Measurements from ENCODE around the gene TM9SF3. TPM values are rescaled to one million over a fixed set of nuclear protein-coding genes. Genes with fewer than 3 reads are reported as not detected.

TM9SF3 gene
- total and polyA plus RNA-seq, 3 experiments from 2014 or later, result 89.7 to 103 (median 95.8) TPM

DNA sequence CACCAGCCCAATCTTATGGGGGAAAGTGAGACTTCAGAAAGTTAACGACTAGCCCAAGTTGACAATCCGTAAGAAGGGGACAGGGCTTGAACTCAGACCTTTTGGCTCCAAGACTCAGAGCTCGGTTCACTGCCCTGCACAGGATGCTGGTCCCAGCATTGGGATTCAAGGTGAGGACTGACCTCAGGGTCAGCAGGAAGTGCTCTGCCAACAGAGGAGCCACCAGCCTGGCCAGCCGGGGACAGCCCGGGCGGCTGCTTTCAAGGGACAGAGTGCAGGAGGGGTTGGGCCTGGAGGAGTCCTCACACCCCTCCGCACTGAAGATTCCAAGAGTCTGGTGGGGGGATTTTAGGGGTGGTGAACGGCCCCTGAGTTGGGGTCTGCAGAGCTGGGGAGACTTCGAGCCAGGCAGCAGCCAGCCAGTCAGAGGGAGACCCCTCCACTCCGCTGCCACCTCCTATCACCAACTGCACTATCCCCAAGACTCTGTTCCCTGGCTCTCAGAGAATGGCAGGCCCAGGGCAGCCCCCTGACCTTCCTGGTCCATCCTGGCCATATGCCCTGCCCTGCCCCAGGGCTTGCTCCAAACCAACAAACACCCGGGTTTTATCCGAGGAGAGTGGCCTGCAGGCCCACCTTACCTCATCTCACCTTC lies 92.8 kb downstream of the TM9SF3 start:
- Mint-ChIP-seq H3K9me3 (no peaks in the 10 kb centered on the region), H3K27me3 (peaks cover 14 to 47% of the 10 kb centered on the region in 2 donors), H3K4me1 (no peaks in the 10 kb centered on the region), H3K27ac (no peak overlapping the region), H3K36me3 (peaks cover 0 to 3% (median 0%) of the 10 kb centered on the region in 3 donors), H3K4me3 (no peak overlapping the region)
- no peaks in the 10 kb centered on the region for H3K36me3 ChIP-seq (ENCODE audit: insufficient read depth, low read length)
- H3K27ac ChIP-seq (ENCODE audit: low read depth, low read length), result no peak overlapping the region
- ChIA-PET POLR2A (no interaction called here), CTCF (no interaction called here)
- no peak for DNase-seq
- peaks cover 4% of the 10 kb centered on the region for H3K27me3 ChIP-seq (ENCODE audit: insufficient read depth, low read length, poor library complexity, severe bottlenecking)
- no peaks in the 10 kb centered on the region for H3K4me1 ChIP-seq (ENCODE audit: insufficient read depth, low read length)
- no peaks in the 10 kb centered on the region for H3K9me3 ChIP-seq (ENCODE audit: low read length)
- H3K4me3 ChIP-seq (ENCODE audit: low read length), result no peak overlapping the region

DNA sequence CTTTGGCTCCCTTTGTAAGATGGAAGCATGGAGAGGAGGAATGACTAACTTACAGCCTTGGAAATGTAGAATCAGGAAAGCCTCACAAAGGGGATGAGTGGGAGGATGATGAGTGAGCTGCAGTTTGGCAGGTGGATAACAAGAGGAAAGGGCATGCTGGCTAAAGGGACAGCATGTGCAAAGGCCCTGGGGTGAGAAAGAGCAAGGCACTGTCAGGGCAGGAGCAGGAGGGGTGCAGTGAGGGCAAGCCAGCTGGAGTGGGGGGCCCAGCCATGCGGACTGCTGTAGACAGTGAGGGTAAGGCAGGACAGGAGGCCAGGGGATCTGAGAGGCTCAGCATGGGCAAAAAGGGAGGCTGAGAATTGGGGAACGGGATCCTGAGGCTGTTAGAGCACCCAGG lies 93.6 kb downstream of the TM9SF3 start:
- Mint-ChIP-seq H3K4me1 (no peaks in the 10 kb centered on the region), H3K27ac (no peak overlapping the region), H3K27me3 (peaks cover 16 to 50% of the 10 kb centered on the region in 2 donors), H3K9me3 (no peaks in the 10 kb centered on the region), H3K4me3 (no peak overlapping the region), H3K36me3 (peaks cover 0 to 3% (median 0%) of the 10 kb centered on the region in 3 donors)
- Histone ChIP-seq H3K4me3 (ENCODE audit: low read length) (no peak overlapping the region), H3K36me3 (ENCODE audit: insufficient read depth, low read length) (no peaks in the 10 kb centered on the region), H3K27ac (ENCODE audit: low read depth, low read length) (no peak overlapping the region), H3K4me1 (ENCODE audit: insufficient read depth, low read length) (no peaks in the 10 kb centered on the region), H3K27me3 (ENCODE audit: insufficient read depth, low read length, poor library complexity, severe bottlenecking) (peaks cover 4% of the 10 kb centered on the region), H3K9me3 (ENCODE audit: low read length) (no peaks in the 10 kb centered on the region)
- DNase-seq, result no peak
- ChIA-PET POLR2A (no interaction called here), CTCF (no interaction called here)

DNA sequence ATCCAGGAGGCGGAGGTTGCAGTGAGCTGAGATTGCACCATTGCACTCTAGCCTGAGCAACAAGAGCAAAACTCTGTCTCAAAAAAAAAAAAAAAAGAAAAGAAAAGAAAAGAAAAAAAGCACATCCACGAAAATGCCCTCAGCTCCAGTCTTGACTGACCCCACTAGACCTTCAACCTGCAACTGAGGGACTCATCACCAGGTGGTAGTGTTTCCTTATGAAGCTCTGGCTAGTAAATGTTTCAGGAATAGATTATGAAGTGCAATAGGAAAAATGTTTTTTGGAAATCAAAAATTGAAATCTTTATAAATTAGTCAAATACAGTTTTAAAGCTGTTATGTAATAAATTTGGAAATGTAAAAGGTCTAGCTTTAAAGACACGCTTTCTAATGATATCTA lies 95.5 kb downstream of the TM9SF3 start:
- H3K27me3 ChIP-seq (ENCODE audit: insufficient read depth, low read length, poor library complexity, severe bottlenecking), result peaks cover 4% of the 10 kb centered on the region
- POLR2A ChIA-PET, result no interaction called here
- no peaks in the 10 kb centered on the region for H3K36me3 ChIP-seq (ENCODE audit: insufficient read depth, low read length)
- Mint-ChIP-seq H3K27me3 (peaks cover 12 to 46% of the 10 kb centered on the region in 2 donors), H3K4me3 (no peak overlapping the region), H3K36me3 (peaks cover 0 to 3% (median 0%) of the 10 kb centered on the region in 3 donors), H3K9me3 (no peaks in the 10 kb centered on the region), H3K27ac (no peak overlapping the region), H3K4me1 (no peaks in the 10 kb centered on the region)
- DNase-seq, result no peak
- CTCF ChIA-PET, result no interaction called here
- no peak overlapping the region for H3K27ac ChIP-seq (ENCODE audit: low read depth, low read length)
- no peak overlapping the region for H3K4me3 ChIP-seq (ENCODE audit: low read length)
- no peaks in the 10 kb centered on the region for H3K9me3 ChIP-seq (ENCODE audit: low read length)
- no peaks in the 10 kb centered on the region for H3K4me1 ChIP-seq (ENCODE audit: insufficient read depth, low read length)

DNA sequence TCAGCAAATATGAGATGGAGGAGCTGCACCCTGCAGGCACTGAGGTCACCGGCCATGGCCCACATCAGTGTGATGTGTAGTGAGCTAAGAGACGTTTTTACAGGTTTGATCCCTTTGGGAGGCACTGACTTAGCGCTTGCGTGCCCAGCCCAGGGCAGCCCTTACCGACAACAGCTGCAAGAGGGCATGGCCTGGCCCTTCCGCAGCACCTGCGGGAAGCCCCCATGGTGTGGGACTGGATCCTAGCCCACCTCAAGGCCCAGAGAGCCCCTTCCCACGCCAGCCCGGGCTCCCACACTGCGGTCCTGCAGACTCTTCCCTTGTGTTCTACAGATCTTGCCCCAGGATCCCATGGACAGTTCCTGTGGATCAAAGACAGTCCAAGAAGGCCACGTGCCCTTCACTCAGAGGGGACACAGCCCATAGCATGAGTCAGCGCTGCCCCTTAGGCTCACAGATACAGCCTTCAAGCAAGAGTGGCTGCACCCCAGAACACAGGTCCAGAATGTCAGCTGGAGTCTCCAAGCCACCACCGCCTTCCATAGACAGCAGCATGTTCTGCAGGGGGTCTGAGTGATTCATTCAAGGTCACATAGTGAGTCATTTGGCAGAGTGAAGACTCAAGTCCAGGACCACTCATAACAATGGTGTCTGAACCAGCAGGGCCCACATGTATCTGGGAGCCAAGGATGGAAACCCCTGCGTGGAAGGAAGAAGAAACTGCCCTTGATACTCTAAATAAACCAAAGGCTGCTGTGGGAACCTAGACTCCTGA lies 98.5 kb downstream of the TM9SF3 start:
- Mint-ChIP-seq H3K27ac (peak overlapping the region in 1 of 8 donors; percentile 24), H3K9me3 (no peaks in the 10 kb centered on the region), H3K4me1 (no peaks in the 10 kb centered on the region), H3K27me3 (peaks cover 10 to 40% of the 10 kb centered on the region in 2 donors), H3K36me3 (no peaks in the 10 kb centered on the region), H3K4me3 (no peak overlapping the region)
- no peaks in the 10 kb centered on the region for H3K36me3 ChIP-seq (ENCODE audit: insufficient read depth, low read length)
- no peaks in the 10 kb centered on the region for H3K9me3 ChIP-seq (ENCODE audit: low read length)
- DNase-seq, result no peak
- ChIA-PET CTCF (no interaction called here), POLR2A (no interaction called here)
- H3K27me3 ChIP-seq (ENCODE audit: insufficient read depth, low read length, poor library complexity, severe bottlenecking), result peaks cover 4% of the 10 kb centered on the region
- H3K4me1 ChIP-seq (ENCODE audit: insufficient read depth, low read length), result no peaks in the 10 kb centered on the region
- no peak overlapping the region for H3K4me3 ChIP-seq (ENCODE audit: low read length)
- no peak overlapping the region for H3K27ac ChIP-seq (ENCODE audit: low read depth, low read length)

DNA sequence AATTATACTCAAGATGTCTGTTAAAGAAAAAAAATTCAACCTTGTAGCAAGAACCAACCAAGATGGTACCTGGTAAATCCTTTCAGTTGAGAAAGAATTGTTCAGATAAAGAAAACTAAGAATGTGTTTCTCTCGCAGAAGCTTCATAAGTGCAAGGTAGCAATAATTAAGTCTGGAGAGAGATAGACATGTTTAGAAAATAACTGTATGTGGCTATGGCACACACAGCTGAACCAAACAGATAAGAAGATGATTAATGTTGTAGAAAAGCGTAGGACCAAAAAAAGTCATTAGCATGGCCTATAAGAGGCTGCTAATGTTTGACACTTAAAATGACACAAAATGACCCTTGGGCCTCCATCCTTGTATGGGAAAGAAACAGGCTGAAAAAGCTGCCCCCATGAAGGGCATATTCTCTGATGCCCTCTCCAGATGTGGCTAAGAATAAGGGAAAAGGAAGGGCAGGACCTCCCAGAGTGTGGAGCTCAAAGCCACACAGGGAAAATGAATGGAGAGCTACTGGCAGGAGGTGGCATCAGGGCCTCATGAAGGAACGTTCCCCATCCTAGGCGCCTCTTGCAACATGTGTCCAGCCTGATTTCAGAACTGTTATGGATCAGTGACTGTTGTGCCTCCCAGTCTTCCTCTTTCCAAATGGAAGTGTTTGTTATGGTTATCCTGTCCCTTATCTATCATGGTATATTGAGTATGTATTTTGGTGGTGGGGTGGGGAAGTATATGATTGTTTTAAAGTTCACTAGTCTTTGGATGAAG lies 103.8 kb downstream of the TM9SF3 start:
- Mint-ChIP-seq H3K9me3 (no peaks in the 10 kb centered on the region), H3K36me3 (no peaks in the 10 kb centered on the region), H3K27me3 (peaks cover 10 to 42% of the 10 kb centered on the region in 2 donors), H3K4me3 (no peak overlapping the region), H3K4me1 (no peaks in the 10 kb centered on the region), H3K27ac (no peak overlapping the region)
- ChIA-PET CTCF (no interaction called here), POLR2A (no interaction called here)
- DNase-seq, result no peak
- Histone ChIP-seq H3K9me3 (ENCODE audit: low read length) (no peaks in the 10 kb centered on the region), H3K27ac (ENCODE audit: low read depth, low read length) (no peak overlapping the region), H3K4me3 (ENCODE audit: low read length) (no peak overlapping the region), H3K36me3 (ENCODE audit: insufficient read depth, low read length) (no peaks in the 10 kb centered on the region), H3K4me1 (ENCODE audit: insufficient read depth, low read length) (no peaks in the 10 kb centered on the region), H3K27me3 (ENCODE audit: insufficient read depth, low read length, poor library complexity, severe bottlenecking) (no peaks in the 10 kb centered on the region)

DNA sequence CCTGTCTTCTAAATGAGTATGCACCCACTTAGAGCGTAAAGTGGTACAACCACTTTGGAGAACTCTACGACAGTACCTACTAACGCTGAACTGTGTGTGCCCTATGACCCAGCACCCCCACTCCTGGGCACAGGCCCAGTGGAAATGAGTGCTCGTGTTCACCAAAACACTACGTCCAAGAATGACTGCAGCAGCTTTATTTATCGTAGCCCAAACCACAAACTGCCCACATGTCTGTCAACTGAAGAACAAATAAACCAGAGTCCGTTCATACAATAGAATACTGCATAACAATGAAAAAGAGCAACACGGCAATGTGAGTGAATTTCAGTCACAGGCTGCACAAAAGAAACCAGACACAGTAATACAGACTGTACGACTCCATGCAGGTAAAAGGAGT lies 108.5 kb downstream of the TM9SF3 start:
- H3K27ac Mint-ChIP-seq, result no peak overlapping the region

DNA sequence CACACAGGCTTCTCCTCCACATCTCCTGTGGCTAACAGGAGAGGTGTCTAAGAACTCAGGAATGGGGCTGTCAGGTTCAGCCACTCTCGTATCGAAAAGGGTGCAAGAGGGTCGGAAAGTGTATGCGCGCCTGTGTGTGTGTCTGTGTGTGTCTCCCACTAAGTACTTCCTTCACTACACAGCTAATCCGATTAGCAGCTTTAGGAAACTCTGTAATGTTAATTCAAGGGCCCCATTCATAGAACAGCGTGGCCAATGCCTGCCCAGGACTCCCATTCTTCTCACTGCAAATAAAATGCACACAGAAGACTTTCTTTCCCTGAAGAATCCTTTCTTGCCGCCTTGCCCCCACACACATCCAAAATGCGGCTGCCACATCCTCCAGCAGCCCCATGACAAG lies 112.9 kb downstream of the TM9SF3 start:
- Mint-ChIP-seq H3K9me3 (no peaks in the 10 kb centered on the region), H3K36me3 (no peaks in the 10 kb centered on the region), H3K4me1 (peaks cover 0 to 2% (median 0%) of the 10 kb centered on the region in 3 donors), H3K4me3 (no peak overlapping the region), H3K27ac (no peak overlapping the region), H3K27me3 (peaks cover 6 to 47% of the 10 kb centered on the region in 2 donors)
- POLR2A ChIA-PET, result no interaction called here
- Histone ChIP-seq H3K4me1 (ENCODE audit: insufficient read depth, low read length) (no peaks in the 10 kb centered on the region), H3K9me3 (ENCODE audit: low read length) (no peaks in the 10 kb centered on the region), H3K4me3 (ENCODE audit: low read length) (no peak overlapping the region), H3K27me3 (ENCODE audit: insufficient read depth, low read length, poor library complexity, severe bottlenecking) (no peaks in the 10 kb centered on the region), H3K27ac (ENCODE audit: low read depth, low read length) (no peak overlapping the region), H3K36me3 (ENCODE audit: insufficient read depth, low read length) (no peaks in the 10 kb centered on the region)
- DNase-seq, result no peak
- CTCF ChIA-PET, result no interaction called here

More for the DNA sequence above, 108.5 kb downstream of the TM9SF3 start:
- Histone ChIP-seq H3K9me3 (ENCODE audit: low read length) (no peaks in the 10 kb centered on the region), H3K4me3 (ENCODE audit: low read length) (no peak overlapping the region), H3K27ac (ENCODE audit: low read depth, low read length) (no peak overlapping the region), H3K36me3 (ENCODE audit: insufficient read depth, low read length) (no peaks in the 10 kb centered on the region), H3K27me3 (ENCODE audit: insufficient read depth, low read length, poor library complexity, severe bottlenecking) (no peaks in the 10 kb centered on the region), H3K4me1 (ENCODE audit: insufficient read depth, low read length) (no peaks in the 10 kb centered on the region)
- H3K4me3 Mint-ChIP-seq, result no peak overlapping the region
- peaks cover 12 to 46% of the 10 kb centered on the region in 2 donors for H3K27me3 Mint-ChIP-seq
- no peak for DNase-seq
- POLR2A ChIA-PET, result no interaction called here
- no peaks in the 10 kb centered on the region for H3K36me3 Mint-ChIP-seq
- CTCF ChIA-PET, result no interaction called here
- H3K9me3 Mint-ChIP-seq, result no peaks in the 10 kb centered on the region
- H3K4me1 Mint-ChIP-seq, result no peaks in the 10 kb centered on the region

DNA sequence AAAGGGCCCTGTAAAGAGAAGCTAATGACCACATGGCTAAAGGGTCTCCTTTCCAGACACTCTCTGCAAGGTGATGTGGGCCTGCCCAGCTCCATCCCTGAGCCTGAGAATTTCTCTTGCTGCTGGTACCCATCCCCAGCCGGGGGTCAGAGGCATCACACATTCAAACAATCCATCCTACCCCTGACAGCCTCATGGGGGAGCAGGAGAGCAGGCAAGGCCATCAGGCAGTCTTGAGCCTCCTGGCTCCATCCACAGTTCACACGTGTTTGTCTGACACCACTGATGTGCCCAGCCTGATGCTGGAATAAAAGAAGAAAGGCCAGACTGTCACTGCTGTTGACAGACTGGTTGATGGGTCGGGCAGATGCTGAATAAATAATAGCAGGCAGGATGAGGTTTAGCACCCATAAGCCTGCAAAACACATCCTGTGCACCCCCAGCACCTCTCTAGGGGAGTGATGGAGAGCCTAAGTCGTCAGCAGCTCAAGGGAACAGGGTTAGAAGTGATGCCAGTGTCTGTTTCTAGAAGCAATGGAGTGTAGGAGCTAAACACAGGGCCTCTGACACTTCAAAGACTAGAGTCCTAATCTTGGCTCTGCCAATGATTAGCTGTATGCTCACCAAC lies 116.6 kb downstream of the TM9SF3 start:
- no peak for DNase-seq
- Mint-ChIP-seq H3K36me3 (no peaks in the 10 kb centered on the region), H3K9me3 (no peaks in the 10 kb centered on the region), H3K4me3 (no peak overlapping the region), H3K27me3 (peaks cover 9 to 61% of the 10 kb centered on the region in 2 donors), H3K27ac (peak overlapping the region in 1 of 8 donors; percentile 15), H3K4me1 (peaks cover 0 to 2% (median 0%) of the 10 kb centered on the region in 3 donors)
- CTCF ChIA-PET, result no interaction called here
- POLR2A ChIA-PET, result no interaction called here
- Histone ChIP-seq H3K36me3 (ENCODE audit: insufficient read depth, low read length) (no peaks in the 10 kb centered on the region), H3K27me3 (ENCODE audit: insufficient read depth, low read length, poor library complexity, severe bottlenecking) (no peaks in the 10 kb centered on the region), H3K27ac (ENCODE audit: low read depth, low read length) (no peak overlapping the region), H3K4me3 (ENCODE audit: low read length) (no peak overlapping the region), H3K9me3 (ENCODE audit: low read length) (no peaks in the 10 kb centered on the region), H3K4me1 (ENCODE audit: insufficient read depth, low read length) (no peaks in the 10 kb centered on the region)

Data from CD8-positive, alpha-beta memory T cell (primary cell).